CD1c-positive myeloid dendritic cell (primary cell): ENCODE results near the gene MEOX1.

Source experiments
- DNase-seq: peaks from one replicate; pipeline ENCODE4 v3.0.0-alpha.2; 2016; ENCODE audit errors: extremely low spot score

MEOX1 gene

GRCh38 chr17:43655693-43656255 lies 5.9 kb downstream of the MEOX1 start:
- peak; percentile 20 for DNase-seq

DNA sequence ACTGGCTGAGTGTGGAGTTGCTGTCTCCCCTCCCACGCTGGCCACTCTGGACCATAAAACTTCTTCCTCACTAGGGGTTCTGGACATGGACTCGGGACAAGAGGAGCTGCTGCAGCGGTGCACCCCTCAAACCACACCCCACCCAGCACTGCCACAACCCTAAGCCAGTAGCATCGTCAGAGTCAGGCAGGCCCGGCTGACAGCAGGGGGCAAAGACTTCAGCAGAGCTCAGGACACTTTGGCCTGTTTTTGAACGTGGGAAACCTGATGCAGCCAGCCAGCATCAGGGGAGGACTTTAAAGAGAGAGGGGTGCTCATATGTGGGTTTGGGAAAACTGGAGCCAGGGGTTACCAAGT lies 9.6 kb downstream of the MEOX1 start:
- DNase-seq = no peak

DNA sequence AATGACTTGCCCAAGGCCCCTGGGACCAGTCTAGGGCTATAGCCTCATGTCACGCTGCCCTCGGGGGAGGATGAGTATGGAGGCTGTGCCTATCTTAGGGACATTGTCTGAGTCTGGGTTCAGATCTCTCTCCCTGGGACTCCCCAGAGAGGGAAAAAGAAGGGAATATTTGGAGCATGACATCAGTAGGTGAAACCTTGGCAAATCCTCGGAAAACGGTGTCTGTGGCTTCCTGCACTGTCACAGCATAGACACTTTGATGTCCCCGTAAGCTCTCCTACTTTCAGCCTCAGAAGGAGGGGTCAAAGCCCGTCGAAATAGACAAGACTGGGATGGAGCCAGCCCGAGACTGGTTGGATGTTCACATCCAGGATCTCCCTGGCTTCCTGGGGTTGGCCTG lies 11.3 kb downstream of the MEOX1 start:
- no peak for DNase-seq

DNA sequence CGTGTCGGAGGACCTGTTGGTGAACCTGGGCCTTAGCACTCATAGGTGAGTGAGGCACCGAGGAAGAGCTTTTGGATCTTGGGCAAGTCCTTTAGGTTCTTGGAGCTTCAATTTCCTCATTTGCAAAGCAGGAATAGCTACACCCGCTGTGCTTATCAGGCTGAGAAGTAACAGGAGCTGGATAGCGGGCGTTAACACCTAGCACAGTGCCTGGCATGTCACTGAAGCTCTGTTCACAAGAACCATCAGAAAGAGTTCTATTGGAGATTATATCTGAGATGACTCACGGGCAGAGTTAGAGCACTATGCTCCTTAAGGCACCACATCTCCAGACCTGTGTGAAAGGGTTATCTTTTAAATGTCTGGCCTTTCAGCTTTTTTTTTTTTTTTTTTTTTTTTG lies 12.8 kb downstream of the MEOX1 start:
- no peak for DNase-seq

GRCh38 chr17:43645765-43646481 lies 15.8 kb downstream of the MEOX1 start:
- DNase-seq = peak; percentile 67

DNA sequence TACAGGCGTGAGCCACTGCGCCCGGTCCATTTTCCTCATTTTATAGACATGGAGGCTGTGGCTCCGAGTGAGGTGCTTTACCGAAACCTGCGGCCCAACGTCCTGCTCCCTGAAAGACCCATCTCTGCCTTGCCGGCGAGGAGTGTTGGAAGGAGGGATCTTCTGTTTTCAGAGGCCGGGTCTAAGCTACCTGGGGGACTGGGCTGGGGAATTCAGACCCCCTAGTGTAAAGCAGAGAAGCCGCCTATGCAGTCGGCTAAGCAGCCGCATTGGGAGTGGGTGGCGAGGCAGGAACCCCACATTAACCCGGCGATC lies 16.3 kb downstream of the MEOX1 start:
- DNase-seq = no peak

DNA sequence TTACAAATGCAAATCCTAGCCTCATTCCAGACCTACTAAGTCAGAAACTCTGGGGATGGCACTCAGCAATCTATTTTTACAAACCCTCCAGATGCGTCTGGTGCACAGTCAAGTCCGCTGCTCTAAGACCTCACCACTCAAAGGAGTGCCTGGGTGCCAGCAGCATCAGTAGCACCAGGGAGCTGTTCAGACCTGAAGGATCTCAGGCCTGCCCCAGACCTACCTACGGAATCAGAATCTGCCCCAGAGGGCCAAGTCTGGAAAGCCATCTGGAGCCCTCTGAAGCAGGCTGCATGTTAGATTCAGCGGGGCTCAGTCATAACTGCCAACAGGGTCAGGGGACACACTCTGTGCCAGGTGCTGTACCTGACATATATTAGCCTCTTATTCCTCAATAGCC lies 17.6 kb downstream of the MEOX1 start:
- no peak for DNase-seq

DNA sequence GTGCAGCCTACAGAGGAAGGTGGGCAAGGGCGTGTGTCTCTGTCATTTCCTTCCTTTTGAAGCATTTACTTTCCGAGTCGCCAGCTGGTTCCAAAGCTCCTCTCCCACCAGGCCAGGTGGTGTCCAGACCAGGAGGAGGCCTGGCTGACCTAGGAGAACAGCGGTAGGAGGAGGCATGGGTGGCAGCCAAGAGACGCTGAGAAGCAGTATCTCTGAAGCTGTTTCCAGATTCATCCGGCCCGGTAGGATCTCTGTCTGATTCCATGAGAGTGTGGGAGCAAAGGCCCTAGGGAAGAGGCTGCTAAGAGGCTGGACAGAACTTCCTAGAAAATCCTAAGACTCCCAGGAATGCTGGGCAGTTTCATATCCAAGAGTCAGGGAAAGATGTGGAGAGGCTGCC lies 20.3 kb downstream of the MEOX1 start:
- no peak for DNase-seq

GRCh38 chr17:43640491-43641252 lies 21.1 kb downstream of the MEOX1 start:
- no peak for DNase-seq

GRCh38 chr17:43637563-43638323 lies 24.0 kb downstream of the MEOX1 start:
- DNase-seq = no peak

GRCh38 chr17:43636426-43636825 lies 25.3 kb downstream of the MEOX1 start:
- no peak for DNase-seq

GRCh38 chr17:43634591-43635125 lies 27.1 kb downstream of the MEOX1 start:
- DNase-seq = no peak

- DNase-seq = no peak
These were observed 29.5 kb downstream of the MEOX1 start for GRCh38 chr17:43632221-43632620.

DNA sequence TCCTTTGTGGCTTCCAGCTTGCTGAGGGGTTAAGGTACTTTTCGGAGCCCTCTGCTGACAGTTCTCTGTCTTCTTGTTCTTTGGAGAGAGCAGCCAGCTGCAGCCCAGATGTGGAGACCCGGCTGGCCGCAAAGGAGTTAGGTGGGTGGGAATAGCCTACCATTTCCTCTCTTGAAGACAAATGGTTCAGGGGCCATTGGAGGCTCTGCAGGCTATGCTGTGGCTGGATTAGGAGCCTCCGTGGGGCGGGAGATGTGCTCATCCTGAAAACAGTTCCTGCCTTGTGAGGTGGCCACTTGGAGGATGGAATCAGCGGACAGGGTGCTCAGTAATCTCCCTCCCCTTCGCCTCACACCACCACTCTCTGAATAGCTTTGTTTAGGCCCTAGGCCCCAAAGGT lies 30.3 kb downstream of the MEOX1 start:
- no peak for DNase-seq

GRCh38 chr17:43628089-43628650 lies 33.6 kb downstream of the MEOX1 start:
- no peak for DNase-seq

GRCh38 chr17:43627653-43628052 lies 34.1 kb downstream of the MEOX1 start:
- no peak for DNase-seq

GRCh38 chr17:43626023-43626422 lies 35.7 kb downstream of the MEOX1 start:
- DNase-seq = no peak

GRCh38 chr17:43625606-43626005 lies 36.1 kb downstream of the MEOX1 start:
- DNase-seq = no peak

- no peak for DNase-seq
These were observed 41.1 kb downstream of the MEOX1 start for GRCh38 chr17:43620581-43620980.

- DNase-seq = no peak
These were observed 41.6 kb downstream of the MEOX1 start for GRCh38 chr17:43620147-43620546.

- no peak for DNase-seq
These were observed 42.0 kb downstream of the MEOX1 start for GRCh38 chr17:43619705-43620104.

- no peak for DNase-seq
These were observed 43.4 kb downstream of the MEOX1 start for GRCh38 chr17:43618276-43618675.
